H54 (cell line): ENCODE data around the gene APBB1.

Experiments used
- DNase-seq: peaks from one replicate; pipeline ENCODE4 v3.0.0; 2011; ENCODE audit warnings: low spot score, mixed read lengths; ENCODE audit not compliant: insufficient read length
- FAIRE-seq: peaks from 3 replicates; lab custom pipeline; 2011; peaks lifted over from hg19 to GRCh38; lab: Jason Lieb, UNC
- POLR2A ChIP-seq: IDR thresholded peaks from 2 replicates; pipeline ENCODE4 v1.6.1; 2011; ENCODE audit warnings: low read depth, mild to moderate bottlenecking, low read length

Gene APBB1

GRCh38 chr11:6419009-6419631, at the start of gene APBB1:
Gene APBB1, minus strand, starts transcription at chr11:6419094. Its CDS starts 7,747 bp downstream, at chr11:6411347.
- TF ChIP-seq POLR2A: peak; percentile 42; the same call in 1 of the 2 replicates
- FAIRE-seq (no peak), DNase-seq (peak; percentile 68)

GRCh38 chr11:6459099-6459450, 40.2 kb upstream of the APBB1 start:
- no peak for FAIRE-seq
- no peak for DNase-seq
- TF ChIP-seq POLR2A: no peak

- no peak for DNase-seq
- no peak for FAIRE-seq
- TF ChIP-seq POLR2A: no peak
These were observed 39.6 kb upstream of the APBB1 start for GRCh38 chr11:6458352-6459098.

GRCh38 chr11:6457581-6458320, 38.9 kb upstream of the APBB1 start:
- TF ChIP-seq POLR2A: no peak
- FAIRE-seq (no peak), DNase-seq (no peak)

DNA sequence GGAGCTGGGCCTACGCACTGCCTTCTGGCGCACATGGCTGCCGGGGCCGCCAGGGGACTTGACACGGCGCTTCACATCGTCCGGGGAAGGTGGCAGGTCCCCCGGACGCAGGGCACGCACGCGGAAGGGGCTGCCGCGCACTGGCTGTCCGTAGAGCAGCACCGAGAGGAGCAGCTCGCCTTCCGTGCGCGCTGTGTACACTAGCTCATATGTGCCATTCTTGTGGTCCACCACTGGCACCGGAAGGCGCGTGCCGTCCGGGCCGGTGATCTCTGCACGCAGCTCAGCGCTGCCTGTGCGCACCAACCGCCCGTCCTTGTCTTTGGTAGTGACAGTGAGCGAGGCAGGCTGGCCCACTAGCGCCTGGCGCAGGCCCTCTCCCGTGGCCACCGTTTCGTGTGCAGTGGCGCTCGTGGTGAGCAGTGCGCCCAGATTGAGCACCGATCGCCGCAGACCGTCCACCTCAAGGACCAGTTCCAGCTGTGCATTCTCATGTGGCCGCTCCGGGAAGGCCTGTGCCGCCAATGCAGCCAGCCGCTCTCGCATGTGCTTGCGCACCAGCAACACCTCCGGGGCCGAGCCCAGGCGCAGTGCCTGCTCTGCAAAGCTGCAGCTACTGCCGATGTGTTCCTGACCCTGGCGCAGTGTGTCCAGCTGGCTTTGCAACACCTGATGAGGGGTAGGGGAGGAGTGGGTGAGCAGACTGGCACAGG, 37.6 kb upstream of the APBB1 start:
- FAIRE-seq: no peak
- no peak for DNase-seq
- TF ChIP-seq POLR2A: no peak

- no peak for DNase-seq
- no peak for FAIRE-seq
- TF ChIP-seq POLR2A: no peak
These were observed 36.2 kb upstream of the APBB1 start for GRCh38 chr11:6455070-6455469.

GRCh38 chr11:6453152-6453551, 34.3 kb upstream of the APBB1 start:
- no peak for FAIRE-seq
- TF ChIP-seq POLR2A: no peak

DNA sequence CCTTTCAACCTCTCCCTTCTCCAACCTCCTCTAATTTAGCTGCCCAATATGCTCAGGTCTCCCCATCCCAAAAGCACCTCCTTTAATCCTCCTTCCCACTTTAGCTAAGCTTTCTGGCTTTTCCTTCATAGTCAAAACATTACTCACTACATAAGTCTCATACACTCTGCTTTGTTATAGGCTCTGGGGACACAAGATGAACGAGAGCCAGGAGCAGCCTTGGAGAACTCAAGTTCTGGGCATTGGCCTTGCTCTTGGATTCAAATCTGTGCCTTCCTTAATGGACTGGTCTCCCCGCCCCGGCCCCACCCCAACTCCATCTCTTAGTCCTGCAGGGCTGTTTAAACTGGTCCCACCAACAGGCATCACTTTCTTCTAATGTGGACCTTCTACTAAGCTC, 33.3 kb upstream of the APBB1 start:
- no peak for FAIRE-seq

More at GRCh38 chr11:6453152-6453551, 34.3 kb upstream of the APBB1 start:
- DNase-seq: no peak

DNA sequence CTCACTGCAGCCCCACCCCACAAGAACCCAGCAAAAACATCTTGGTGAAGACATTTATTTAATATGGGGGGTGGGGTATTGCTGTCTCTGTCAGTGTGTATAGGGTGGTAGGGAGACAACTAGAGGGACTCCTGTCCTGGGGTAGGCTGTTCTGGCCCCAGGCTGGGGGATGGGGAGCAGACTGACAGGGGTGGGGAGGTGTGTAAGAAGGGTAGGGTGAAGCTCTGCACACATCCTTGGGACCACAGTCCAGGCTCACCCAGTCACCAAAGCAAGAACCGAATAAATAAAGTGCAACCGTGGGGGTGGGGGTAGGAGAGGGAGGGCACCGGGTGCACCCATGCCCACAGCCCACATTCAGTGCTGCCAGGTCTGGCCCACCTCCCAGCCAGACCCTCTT, 29.7 kb upstream of the APBB1 start:
- no peak for DNase-seq
- no peak for FAIRE-seq
- no peak for TF ChIP-seq POLR2A

More for the DNA sequence above, 33.3 kb upstream of the APBB1 start:
- DNase-seq: no peak
- no peak for TF ChIP-seq POLR2A

DNA sequence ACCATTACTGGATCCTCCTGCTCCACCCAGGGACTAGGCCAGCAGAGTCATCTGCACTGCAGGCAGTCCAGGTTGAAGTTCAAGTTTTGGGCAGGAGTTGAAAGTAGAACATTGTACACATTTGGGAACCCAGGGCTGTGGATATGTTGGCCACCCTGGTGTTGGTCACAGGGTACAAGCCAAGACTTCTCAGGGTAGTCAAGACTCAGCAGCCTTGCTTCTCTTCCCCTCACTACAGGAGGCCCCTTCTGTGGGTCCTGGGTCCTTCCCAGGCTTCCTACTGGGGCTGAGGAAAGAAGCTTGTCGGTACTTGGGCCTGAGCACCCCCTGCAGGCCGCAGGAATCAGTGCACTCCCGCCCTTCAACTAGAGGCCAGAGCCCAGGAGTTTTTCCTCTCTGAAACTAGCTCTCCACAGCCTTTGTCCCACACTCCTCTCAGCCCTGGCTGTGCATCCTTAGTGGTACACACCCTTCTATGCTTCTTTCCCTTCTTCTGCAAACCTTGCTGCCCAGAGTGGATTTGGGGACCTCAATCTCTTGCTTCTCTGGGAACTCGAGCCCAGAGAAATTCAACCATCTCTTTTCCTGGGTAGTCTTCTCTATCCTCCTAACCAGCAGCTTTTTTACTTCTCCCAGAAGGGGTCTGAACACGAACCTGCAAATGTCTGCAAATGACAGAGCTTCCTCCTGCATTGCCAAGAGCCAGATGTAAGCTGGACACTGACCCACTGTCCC, 24.5 kb upstream of the APBB1 start:
- no peak for TF ChIP-seq POLR2A
- FAIRE-seq (no peak), DNase-seq (peak; percentile 79)

- no peak for TF ChIP-seq POLR2A
- FAIRE-seq: no peak
These were observed 23.5 kb upstream of the APBB1 start for GRCh38 chr11:6442441-6442840.

DNA sequence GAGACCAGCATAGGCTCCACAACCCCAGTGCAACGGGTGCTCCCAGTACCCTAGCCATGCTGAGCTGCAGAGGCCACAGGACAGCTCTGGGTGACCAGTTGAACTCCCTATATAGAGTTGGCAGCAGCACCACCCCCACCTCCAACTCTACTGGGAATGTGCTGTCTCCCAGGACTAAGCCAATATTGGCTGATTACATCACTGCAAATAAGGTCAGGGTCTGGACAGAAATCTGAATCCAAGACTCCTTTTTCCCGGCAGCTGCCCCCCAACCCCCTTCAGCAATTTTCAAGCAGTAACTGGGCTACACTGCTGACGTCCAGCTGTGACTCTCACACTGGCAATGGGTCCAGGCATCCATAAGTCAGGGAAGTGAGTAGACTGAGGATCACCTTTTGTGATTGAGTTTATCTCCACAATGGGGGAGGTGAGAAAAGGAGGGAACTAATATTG, 22.0 kb upstream of the APBB1 start, which contains the start of gene HPX:
Gene HPX, minus strand, starts transcription at position 82 of the 453 bp plus-strand sequence. Its CDS starts 24 bp downstream, at position 58.
- FAIRE-seq (no peak), DNase-seq (no peak)
- no peak for TF ChIP-seq POLR2A

More at GRCh38 chr11:6442441-6442840, 23.5 kb upstream of the APBB1 start:
- no peak for DNase-seq
